ENCODE measurements around the gene MLIP.

Gene MLIP

DNA sequence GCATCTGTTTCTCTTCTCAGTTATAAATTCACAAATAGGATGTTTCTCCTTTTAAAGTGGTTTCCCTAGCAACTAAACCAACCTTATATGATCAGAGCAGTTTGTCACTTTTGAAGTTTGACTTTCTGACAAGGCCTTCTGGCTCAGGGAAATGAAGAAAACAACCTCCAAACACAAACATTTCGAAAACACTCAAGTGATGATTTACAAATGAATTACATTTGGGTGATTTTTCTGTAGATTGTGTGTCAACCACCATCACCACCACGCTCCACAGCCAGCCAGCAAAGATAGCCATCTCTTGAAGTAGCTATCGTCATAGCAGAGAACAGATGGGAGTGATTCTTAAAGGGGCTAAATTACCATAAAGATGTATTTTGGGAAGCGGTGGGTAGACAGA lies 16.5 kb upstream of the MLIP start:
- H3K27ac ChIP-seq (replicated peaks) = no peak overlapping the region
- no peak for TF ChIP-seq POLR2AphosphoS5 (IDR thresholded peaks at IDR 0.05; ENCODE audit: low read depth)
- no peak overlapping the region for H3K4me3 ChIP-seq (replicated peaks; ENCODE audit: insufficient read depth, low read length)
- no peak for DNase-seq (ENCODE audit: low read depth in 1 of 2, low spot score in 1 of 2)
- H3K27me3 ChIP-seq (ENCODE audit: insufficient read depth, poor library complexity, severe bottlenecking) = no peaks in the 10 kb centered on the region

DNA sequence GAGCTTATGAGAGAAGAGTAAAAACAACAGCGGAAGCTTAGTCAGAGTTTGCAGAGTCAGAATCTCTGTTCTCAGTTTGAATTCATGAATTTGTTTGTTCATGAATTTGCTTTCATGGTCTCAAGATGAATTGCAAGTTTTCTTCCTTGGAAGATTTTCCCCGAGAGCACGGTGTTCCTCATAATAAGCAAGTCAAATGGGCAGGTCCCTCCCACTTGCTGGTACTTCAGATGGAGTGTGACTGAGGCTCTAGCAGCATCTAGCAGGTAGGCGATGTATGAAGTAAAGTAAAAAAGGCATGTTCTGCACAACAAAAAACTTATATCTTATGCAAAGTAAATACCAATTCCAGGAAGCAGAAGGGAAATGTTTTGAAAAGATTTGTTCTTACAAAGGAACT lies 15.5 kb upstream of the MLIP start:
- no peak overlapping the region for H3K4me3 ChIP-seq (replicated peaks; ENCODE audit: insufficient read depth, low read length)
- TF ChIP-seq POLR2AphosphoS5 (IDR thresholded peaks at IDR 0.05; ENCODE audit: low read depth) = no peak
- TF ChIP-seq GABPA (IDR thresholded peaks at IDR 0.05; ENCODE audit: low read depth) = no peak
- no peak for DNase-seq (ENCODE audit: low read depth in 1 of 2, low spot score in 1 of 2)
- H3K27me3 ChIP-seq (ENCODE audit: insufficient read depth, poor library complexity, severe bottlenecking) = no peaks in the 10 kb centered on the region
- no peak overlapping the region for H3K27ac ChIP-seq (replicated peaks)

DNA sequence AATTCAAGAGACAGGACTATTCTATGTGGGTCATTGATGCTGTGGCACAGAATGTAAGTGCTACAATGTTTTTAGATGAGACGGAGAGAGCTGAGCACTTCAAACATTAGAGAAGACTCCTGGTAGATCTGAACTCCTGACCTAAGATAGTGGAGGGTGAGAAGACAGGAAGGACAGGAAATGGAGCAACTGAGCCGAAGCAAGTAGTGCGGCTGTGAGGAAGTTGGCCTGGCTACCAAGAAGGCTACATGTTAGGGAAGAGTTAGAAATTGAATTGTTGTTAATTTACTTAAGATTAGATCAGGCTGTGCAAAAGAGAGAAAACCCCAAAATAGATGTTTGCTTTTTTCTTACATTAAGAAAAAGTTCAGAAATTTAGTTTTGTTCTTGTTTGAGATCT lies 14.4 kb upstream of the MLIP start:
- H3K27ac ChIP-seq (replicated peaks) = peak overlapping the region; percentile 48
- H3K4me3 ChIP-seq (replicated peaks; ENCODE audit: insufficient read depth, low read length) = no peak overlapping the region
- no peaks in the 10 kb centered on the region for H3K27me3 ChIP-seq (ENCODE audit: insufficient read depth, poor library complexity, severe bottlenecking)
- DNase-seq (ENCODE audit: low read depth in 1 of 2, low spot score in 1 of 2) = peak in 1 of 2 experiments; percentile 64
- TF ChIP-seq SPI1 (IDR thresholded peaks at IDR 0.05; ENCODE audit: borderline replicate concordance, low read depth) = peak; percentile 58; the same call in 1 of the 2 replicates
- no peak for TF ChIP-seq POLR2AphosphoS5 (IDR thresholded peaks at IDR 0.05; ENCODE audit: low read depth)
- no peak; the same call in 1 of the 2 replicates for TF ChIP-seq GABPA (IDR thresholded peaks at IDR 0.05; ENCODE audit: low read depth)

DNA sequence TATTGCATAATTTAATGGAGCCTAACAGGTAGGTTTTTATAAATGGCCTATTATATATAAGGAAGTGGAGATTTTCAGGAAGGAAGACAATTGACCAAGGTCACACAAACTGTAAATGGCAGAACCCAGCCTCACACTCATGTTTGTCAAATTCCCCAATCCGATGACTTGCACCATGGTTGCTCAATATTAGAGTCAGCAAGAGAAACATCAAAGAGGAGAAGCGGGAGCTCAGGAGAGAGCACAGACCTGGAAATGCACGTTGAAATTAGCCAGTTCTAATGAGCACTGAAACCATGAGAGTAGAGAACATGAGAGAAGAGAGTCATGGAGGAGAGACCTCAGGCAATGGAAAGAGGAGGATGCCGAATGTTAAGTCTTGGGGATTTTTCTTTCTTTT lies 13.5 kb upstream of the MLIP start:
- no peaks in the 10 kb centered on the region for H3K27me3 ChIP-seq (ENCODE audit: insufficient read depth, poor library complexity, severe bottlenecking)
- H3K4me3 ChIP-seq (replicated peaks; ENCODE audit: insufficient read depth, low read length) = no peak overlapping the region
- peak overlapping the region; percentile 48; the same call in 1 of the 2 replicates for H3K27ac ChIP-seq (replicated peaks)
- no peak for TF ChIP-seq POLR2AphosphoS5 (IDR thresholded peaks at IDR 0.05; ENCODE audit: low read depth)
- TF ChIP-seq, protein P1, sequence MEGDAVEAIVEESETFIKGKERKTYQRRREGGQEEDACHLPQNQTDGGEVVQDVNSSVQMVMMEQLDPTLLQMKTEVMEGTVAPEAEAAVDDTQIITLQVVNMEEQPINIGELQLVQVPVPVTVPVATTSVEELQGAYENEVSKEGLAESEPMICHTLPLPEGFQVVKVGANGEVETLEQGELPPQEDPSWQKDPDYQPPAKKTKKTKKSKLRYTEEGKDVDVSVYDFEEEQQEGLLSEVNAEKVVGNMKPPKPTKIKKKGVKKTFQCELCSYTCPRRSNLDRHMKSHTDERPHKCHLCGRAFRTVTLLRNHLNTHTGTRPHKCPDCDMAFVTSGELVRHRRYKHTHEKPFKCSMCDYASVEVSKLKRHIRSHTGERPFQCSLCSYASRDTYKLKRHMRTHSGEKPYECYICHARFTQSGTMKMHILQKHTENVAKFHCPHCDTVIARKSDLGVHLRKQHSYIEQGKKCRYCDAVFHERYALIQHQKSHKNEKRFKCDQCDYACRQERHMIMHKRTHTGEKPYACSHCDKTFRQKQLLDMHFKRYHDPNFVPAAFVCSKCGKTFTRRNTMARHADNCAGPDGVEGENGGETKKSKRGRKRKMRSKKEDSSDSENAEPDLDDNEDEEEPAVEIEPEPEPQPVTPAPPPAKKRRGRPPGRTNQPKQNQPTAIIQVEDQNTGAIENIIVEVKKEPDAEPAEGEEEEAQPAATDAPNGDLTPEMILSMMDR (IDR thresholded peaks at IDR 0.05; ENCODE audit: insufficient read depth, low read length) = no peak
- peak; percentile 55 for TF ChIP-seq SPI1 (IDR thresholded peaks at IDR 0.05; ENCODE audit: borderline replicate concordance, low read depth)
- peak; percentile 32 to 80 for DNase-seq (ENCODE audit: low read depth in 1 of 2, low spot score in 1 of 2)

DNA sequence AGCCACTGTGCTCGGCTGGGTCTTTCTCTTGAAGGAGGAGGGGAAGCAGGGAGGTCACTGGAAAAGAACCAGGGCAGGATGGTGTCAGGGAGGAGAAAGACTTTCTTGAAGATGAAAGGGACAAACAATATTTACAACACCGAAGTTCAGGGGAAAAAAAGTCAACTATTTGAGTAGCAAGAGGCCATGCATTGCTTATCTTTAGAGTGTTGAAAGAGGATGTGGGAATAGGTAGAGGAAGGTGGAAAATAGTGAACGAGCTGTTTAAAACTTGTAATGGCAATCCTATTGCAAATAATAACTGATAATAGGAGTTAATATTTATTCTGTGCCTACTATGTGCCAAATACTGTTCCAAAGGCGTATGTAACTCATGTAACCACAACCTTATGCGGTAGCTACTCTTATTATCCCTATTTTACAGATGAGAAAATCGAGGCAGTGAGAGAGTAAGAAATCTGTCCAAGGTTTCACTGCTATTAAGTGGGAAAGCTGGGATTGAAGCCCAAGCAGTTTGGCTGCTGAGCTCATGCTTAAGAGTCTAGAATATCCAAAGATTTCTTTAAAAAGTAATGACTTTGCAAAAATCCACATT lies 12.7 kb upstream of the MLIP start:
- TF ChIP-seq POLR2AphosphoS5 (IDR thresholded peaks at IDR 0.05; ENCODE audit: low read depth) = no peak
- no peak for TF ChIP-seq GABPA (IDR thresholded peaks at IDR 0.05; ENCODE audit: low read depth)
- TF ChIP-seq, protein P1 (IDR thresholded peaks at IDR 0.05; ENCODE audit: insufficient read depth, low read length) = no peak
- no peak for TF ChIP-seq SPI1 (IDR thresholded peaks at IDR 0.05; ENCODE audit: borderline replicate concordance, low read depth)
- TF ChIP-seq, protein P2, sequence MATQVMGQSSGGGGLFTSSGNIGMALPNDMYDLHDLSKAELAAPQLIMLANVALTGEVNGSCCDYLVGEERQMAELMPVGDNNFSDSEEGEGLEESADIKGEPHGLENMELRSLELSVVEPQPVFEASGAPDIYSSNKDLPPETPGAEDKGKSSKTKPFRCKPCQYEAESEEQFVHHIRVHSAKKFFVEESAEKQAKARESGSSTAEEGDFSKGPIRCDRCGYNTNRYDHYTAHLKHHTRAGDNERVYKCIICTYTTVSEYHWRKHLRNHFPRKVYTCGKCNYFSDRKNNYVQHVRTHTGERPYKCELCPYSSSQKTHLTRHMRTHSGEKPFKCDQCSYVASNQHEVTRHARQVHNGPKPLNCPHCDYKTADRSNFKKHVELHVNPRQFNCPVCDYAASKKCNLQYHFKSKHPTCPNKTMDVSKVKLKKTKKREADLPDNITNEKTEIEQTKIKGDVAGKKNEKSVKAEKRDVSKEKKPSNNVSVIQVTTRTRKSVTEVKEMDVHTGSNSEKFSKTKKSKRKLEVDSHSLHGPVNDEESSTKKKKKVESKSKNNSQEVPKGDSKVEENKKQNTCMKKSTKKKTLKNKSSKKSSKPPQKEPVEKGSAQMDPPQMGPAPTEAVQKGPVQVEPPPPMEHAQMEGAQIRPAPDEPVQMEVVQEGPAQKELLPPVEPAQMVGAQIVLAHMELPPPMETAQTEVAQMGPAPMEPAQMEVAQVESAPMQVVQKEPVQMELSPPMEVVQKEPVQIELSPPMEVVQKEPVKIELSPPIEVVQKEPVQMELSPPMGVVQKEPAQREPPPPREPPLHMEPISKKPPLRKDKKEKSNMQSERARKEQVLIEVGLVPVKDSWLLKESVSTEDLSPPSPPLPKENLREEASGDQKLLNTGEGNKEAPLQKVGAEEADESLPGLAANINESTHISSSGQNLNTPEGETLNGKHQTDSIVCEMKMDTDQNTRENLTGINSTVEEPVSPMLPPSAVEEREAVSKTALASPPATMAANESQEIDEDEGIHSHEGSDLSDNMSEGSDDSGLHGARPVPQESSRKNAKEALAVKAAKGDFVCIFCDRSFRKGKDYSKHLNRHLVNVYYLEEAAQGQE (IDR thresholded peaks at IDR 0.05; ENCODE audit: insufficient replicate concordance, low read depth) = no peak
- H3K4me3 ChIP-seq (replicated peaks; ENCODE audit: insufficient read depth, low read length) = no peak overlapping the region
- H3K27me3 ChIP-seq (ENCODE audit: insufficient read depth, poor library complexity, severe bottlenecking) = no peaks in the 10 kb centered on the region
- H3K27ac ChIP-seq (replicated peaks) = no peak overlapping the region
- no peak for DNase-seq (ENCODE audit: low read depth in 1 of 2, low spot score in 1 of 2)

DNA sequence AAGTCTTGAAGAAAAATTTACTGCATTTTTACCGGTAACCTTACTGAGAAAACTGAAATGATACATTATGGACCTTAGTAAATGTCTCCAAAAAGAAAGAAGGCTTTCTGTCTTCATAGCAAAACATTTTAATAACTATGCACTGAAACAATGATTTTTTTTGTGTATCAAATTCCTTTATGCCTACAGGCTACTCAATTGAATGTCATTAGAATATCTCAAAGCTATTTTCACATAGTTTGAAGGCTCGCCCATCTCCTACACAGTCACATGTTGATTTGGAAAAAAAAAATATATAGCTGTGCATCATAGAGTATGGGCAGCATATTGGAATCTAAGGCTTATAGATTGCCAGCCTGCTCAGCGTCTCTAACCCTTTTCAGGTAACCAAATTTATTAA lies 12.0 kb upstream of the MLIP start:
- no peak for DNase-seq (ENCODE audit: low read depth in 1 of 2, low spot score in 1 of 2)
- TF ChIP-seq SPI1 (IDR thresholded peaks at IDR 0.05; ENCODE audit: borderline replicate concordance, low read depth) = no peak
- TF ChIP-seq, protein P2 (IDR thresholded peaks at IDR 0.05; ENCODE audit: insufficient replicate concordance, low read depth) = no peak
- TF ChIP-seq POLR2AphosphoS5 (IDR thresholded peaks at IDR 0.05; ENCODE audit: low read depth) = no peak
- no peak for TF ChIP-seq GABPA (IDR thresholded peaks at IDR 0.05; ENCODE audit: low read depth)
- TF ChIP-seq, protein P1 (IDR thresholded peaks at IDR 0.05; ENCODE audit: insufficient read depth, low read length) = no peak
- Histone ChIP-seq H3K4me3 (replicated peaks; ENCODE audit: insufficient read depth, low read length) (no peak overlapping the region), H3K27ac (replicated peaks) (no peak overlapping the region), H3K27me3 (ENCODE audit: insufficient read depth, poor library complexity, severe bottlenecking) (no peaks in the 10 kb centered on the region)
